GM18519 (cell line): ENCODE results near the gene HEMK1.

Experiments
- ATAC-seq: cut with Tn5 transposase; IDR thresholded peaks from one replicate; pipeline ENCODE4 v1.9.1; 2021; ENCODE audit warnings: mild to moderate bottlenecking, moderate library complexity; ENCODE audit not compliant: unreplicated experiment, low FRiP score

HEMK1 gene

GRCh38 chr3:50599115-50599715 lies 29.9 kb downstream of the HEMK1 start:
- no peak for ATAC-seq

GRCh38 chr3:50599716-50600118 lies 30.4 kb downstream of the HEMK1 start:
- ATAC-seq, result no peak

GRCh38 chr3:50600141-50600753 lies 30.9 kb downstream of the HEMK1 start:
- no peak for ATAC-seq

- no peak for ATAC-seq
Observed at GRCh38 chr3:50600841-50601591, 31.7 kb downstream of the HEMK1 start.

- no peak for ATAC-seq
Observed at GRCh38 chr3:50602595-50603191, 33.4 kb downstream of the HEMK1 start.

GRCh38 chr3:50603261-50604109 lies 34.2 kb downstream of the HEMK1 start:
- no peak for ATAC-seq

- no peak for ATAC-seq
Observed at GRCh38 chr3:50604110-50604621, 34.8 kb downstream of the HEMK1 start.

- no peak for ATAC-seq
Observed at GRCh38 chr3:50604628-50605588, 35.6 kb downstream of the HEMK1 start.

- ATAC-seq, result no peak
Observed at GRCh38 chr3:50605901-50606326, 36.6 kb downstream of the HEMK1 start.

- ATAC-seq, result no peak
Observed at GRCh38 chr3:50606596-50606995, 37.3 kb downstream of the HEMK1 start.

GRCh38 chr3:50607271-50608091 lies 38.2 kb downstream of the HEMK1 start:
- no peak for ATAC-seq

GRCh38 chr3:50608278-50608677 lies 39.0 kb downstream of the HEMK1 start:
- no peak for ATAC-seq

GRCh38 chr3:50609071-50609762 lies 39.9 kb downstream of the HEMK1 start:
- no peak for ATAC-seq

- ATAC-seq, result no peak
Observed at GRCh38 chr3:50609763-50610085, 40.4 kb downstream of the HEMK1 start.

GRCh38 chr3:50610181-50610971 lies 41.1 kb downstream of the HEMK1 start:
- no peak for ATAC-seq

- no peak for ATAC-seq
Observed at GRCh38 chr3:50610992-50611463, 41.7 kb downstream of the HEMK1 start.
